ENCODE results near the gene UMAD1. TPM values are rescaled to one million over a fixed set of nuclear protein-coding genes. Genes with fewer than 3 reads are reported as not detected.

Gene UMAD1
- total RNA-seq, 1 donor from 2014 or later: 21.6 TPM

DNA sequence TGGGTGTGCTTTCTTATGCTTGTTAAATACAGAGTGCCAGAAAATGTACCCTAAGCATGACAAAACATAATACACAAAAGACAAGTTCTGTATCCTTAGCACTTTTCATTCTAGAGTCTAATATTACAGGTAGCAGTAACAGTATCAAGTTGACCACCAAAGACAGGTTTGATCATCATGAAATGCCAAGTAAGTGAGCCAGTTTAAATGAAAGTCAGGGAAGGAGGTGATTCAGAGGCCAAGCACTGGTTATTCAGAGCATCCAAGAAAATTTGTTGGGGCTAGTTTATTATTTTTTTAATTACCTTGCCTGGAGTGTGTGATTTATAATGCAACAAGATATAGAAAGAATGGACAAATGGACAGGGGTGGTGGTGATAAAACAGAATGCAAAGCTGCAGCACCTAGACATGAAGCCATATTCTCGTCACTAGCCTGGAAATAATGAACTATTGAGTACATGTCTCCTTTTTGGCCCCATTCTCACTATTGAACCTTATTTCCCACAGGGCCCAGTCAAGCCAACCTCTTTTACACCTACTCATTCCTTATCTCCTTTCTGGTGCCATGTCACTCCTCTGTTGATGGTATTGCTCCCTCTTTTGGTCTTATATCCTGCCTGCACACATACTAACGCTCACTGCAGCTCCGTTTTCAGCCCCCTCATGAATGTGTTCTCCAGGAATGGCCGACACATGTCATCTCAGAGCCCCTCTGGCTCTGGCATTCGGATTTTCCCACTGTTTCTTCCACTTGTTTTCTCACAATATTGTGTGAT lies 249.4 kb downstream of the UMAD1 start:
- no peak overlapping the region for H3K4me3 ChIP-seq
- no peak overlapping the region for H3K27ac ChIP-seq
- DNase-seq (no peak), ATAC-seq (no peak)
- TF ChIP-seq, protein P1, sequence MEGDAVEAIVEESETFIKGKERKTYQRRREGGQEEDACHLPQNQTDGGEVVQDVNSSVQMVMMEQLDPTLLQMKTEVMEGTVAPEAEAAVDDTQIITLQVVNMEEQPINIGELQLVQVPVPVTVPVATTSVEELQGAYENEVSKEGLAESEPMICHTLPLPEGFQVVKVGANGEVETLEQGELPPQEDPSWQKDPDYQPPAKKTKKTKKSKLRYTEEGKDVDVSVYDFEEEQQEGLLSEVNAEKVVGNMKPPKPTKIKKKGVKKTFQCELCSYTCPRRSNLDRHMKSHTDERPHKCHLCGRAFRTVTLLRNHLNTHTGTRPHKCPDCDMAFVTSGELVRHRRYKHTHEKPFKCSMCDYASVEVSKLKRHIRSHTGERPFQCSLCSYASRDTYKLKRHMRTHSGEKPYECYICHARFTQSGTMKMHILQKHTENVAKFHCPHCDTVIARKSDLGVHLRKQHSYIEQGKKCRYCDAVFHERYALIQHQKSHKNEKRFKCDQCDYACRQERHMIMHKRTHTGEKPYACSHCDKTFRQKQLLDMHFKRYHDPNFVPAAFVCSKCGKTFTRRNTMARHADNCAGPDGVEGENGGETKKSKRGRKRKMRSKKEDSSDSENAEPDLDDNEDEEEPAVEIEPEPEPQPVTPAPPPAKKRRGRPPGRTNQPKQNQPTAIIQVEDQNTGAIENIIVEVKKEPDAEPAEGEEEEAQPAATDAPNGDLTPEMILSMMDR (IDR thresholded peaks at IDR 0.05): no peak
- H3K9me3 ChIP-seq: no peaks in the 10 kb centered on the region
- intact Hi-C loops (cut with DNase I): no loop called here
- no peaks in the 10 kb centered on the region for H3K4me1 ChIP-seq
- no peaks in the 10 kb centered on the region for H3K36me3 ChIP-seq
- no peaks in the 10 kb centered on the region for H3K27me3 ChIP-seq (ENCODE audit: low read depth)

DNA sequence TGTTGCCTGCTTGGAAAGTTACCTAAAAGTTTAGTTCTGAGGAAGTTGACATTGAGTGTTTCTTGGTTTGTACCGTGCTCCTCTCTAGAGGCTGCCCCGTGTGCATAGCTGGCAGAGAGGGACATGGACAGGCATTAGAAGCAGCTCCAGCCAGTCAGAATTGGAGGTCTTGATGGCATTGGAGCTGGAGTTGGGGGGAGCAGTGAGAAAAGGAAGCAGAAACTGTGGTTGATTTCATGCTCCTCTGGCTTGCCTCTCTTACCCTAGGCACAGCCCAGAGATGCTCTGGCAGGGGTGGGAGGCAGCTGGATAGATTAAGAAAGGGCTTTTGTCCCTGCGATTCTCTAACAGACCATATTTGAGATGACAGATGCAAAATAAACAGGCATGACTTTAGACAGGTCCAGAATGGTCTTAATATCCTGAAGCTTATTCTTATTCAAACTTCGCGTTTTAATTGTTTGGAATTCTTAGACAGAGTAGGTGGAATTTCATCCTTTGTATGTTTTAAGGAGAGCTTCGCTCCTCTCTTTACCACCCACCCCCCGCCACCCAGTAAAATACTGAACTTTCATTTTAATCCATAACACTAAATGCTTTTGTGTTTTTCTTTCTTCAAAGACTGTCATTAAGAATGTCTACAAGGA lies 254.6 kb downstream of the UMAD1 start:
- no peak overlapping the region for H3K4me3 ChIP-seq
- H3K27ac ChIP-seq: no peak overlapping the region
- intact Hi-C loops (cut with DNase I): no loop called here
- H3K36me3 ChIP-seq: no peaks in the 10 kb centered on the region
- TF ChIP-seq, protein P1 (IDR thresholded peaks at IDR 0.05): no peak
- no peak for DNase-seq
- no peak for ATAC-seq
- H3K9me3 ChIP-seq: no peaks in the 10 kb centered on the region
- no peaks in the 10 kb centered on the region for H3K27me3 ChIP-seq (ENCODE audit: low read depth)
- H3K4me1 ChIP-seq: no peaks in the 10 kb centered on the region

DNA sequence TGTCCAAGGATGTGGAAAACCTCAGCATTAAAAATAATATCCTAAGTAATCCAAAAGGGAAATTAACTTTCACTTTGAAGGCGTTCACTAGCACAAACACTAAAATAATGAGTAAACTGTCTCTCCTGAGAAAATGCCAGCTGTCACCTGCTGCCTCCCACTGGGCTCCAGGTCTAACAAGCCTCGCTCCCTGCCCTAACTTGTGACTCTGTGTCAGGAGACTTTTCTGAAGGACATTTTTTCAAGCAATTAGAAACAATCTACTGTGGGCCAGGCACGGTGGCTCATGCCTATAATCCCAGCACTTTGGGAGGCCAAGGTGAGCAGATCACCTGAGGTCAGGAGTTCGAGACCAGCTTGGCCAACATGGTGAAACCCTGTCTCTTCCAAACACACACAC lies 255.2 kb downstream of the UMAD1 start:
- Histone ChIP-seq H3K4me1 (no peaks in the 10 kb centered on the region), H3K4me3 (no peak overlapping the region), H3K27ac (no peak overlapping the region), H3K9me3 (no peaks in the 10 kb centered on the region), H3K27me3 (ENCODE audit: low read depth) (no peaks in the 10 kb centered on the region), H3K36me3 (no peaks in the 10 kb centered on the region)
- ATAC-seq: peak in 1 of 2 donors; percentile 47
- DNase-seq: no peak
- TF ChIP-seq, protein P1 (IDR thresholded peaks at IDR 0.05): no peak
- intact Hi-C loops (cut with DNase I): no loop called here

DNA sequence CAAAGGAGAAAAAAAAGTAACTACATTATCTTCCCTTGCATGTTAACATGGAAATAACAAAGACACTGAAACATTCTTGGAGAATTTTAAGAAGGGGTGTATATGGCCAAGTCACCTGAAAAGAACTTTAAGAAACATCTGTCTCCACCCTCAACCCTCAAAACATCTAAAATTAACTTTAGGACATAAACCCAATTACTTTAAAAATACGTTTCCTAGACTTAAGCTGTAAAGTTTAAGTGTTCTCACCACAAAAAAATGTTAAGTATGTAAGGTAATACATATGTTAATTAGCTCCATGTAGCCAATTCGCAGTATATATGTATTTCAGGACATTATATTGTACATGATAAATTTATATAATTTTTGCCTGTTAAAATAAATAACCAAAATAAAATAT lies 257.0 kb downstream of the UMAD1 start:
- H3K36me3 ChIP-seq: no peaks in the 10 kb centered on the region
- intact Hi-C loops (cut with DNase I): no loop called here
- H3K4me1 ChIP-seq: no peaks in the 10 kb centered on the region
- H3K27me3 ChIP-seq (ENCODE audit: low read depth): no peaks in the 10 kb centered on the region
- TF ChIP-seq, protein P1 (IDR thresholded peaks at IDR 0.05): no peak
- no peak overlapping the region for H3K4me3 ChIP-seq
- DNase-seq (no peak), ATAC-seq (no peak)
- H3K9me3 ChIP-seq: no peaks in the 10 kb centered on the region
- no peak overlapping the region for H3K27ac ChIP-seq

DNA sequence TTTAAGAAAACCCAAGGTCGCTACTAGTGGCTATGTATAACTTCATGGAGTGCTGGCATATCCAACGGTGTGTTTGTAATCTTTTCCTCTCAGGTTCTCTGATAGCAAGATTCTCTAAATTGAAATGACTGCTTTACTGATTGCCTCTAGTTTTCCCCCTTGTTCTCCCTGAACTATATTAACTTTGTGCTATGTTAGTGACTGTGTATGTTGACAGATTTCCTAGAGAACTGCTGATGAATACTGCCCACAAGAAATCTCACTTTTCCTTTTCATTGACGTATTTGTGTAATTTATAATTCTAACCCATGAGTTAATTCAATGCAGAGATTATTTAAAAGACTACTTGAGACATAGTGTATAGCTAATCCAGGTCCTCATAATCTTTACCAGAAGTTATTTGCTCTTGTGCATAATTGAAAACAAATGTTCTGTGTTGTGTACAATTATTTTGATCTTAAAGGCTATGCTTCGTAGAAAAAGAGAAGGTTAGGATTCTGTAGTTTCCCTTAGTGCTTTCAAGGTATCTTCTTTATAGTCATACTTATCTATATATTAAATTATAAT lies 257.5 kb downstream of the UMAD1 start:
- intact Hi-C loops (cut with DNase I): no loop called here
- no peak for ATAC-seq

More for the DNA sequence above, 257.5 kb downstream of the UMAD1 start:
- Histone ChIP-seq H3K9me3 (no peaks in the 10 kb centered on the region), H3K4me3 (no peak overlapping the region), H3K27ac (no peak overlapping the region), H3K27me3 (ENCODE audit: low read depth) (no peaks in the 10 kb centered on the region), H3K4me1 (no peaks in the 10 kb centered on the region), H3K36me3 (no peaks in the 10 kb centered on the region)
- DNase-seq: no peak
- TF ChIP-seq, protein P1 (IDR thresholded peaks at IDR 0.05): no peak
